HCT116 (cell line): ENCODE measurements around the gene CXCL1. TPM values are rescaled to one million over a fixed set of nuclear protein-coding genes. Genes with fewer than 3 reads are reported as not detected.

Experiments
- ATAC-seq: fragments of 200-7000 bp; cut with Tn5 transposase; 2 replicates; pipeline ENCODE4 v1.9.1; 2020; ENCODE audit warnings: mild to moderate bottlenecking, moderate library complexity
- BruUV-seq: library from RNA; stranded (reverse); fragments of 400-500 nt; replicated peaks from 2 replicates; lab custom pipeline; 2021; lab: Mats Ljungman, UMichigan
- CTCF ChIA-PET: fragments of 300-600 bp; sonication (Branson Sonifier 250); formaldehyde crosslinking; loops from one replicate; lab custom pipeline; 2021; ENCODE audit warnings: antibody characterized with exemption; lab: Charles Lee
- POLR2A ChIA-PET: fragments of 300-600, 350-600 bp; sonication (Branson Sonifier 250); formaldehyde crosslinking; loops from one replicate; lab custom pipeline; 2021; ENCODE audit warnings: antibody characterized with exemption; lab: Charles Lee
- RAD21 ChIA-PET, 2 experiments: fragments of 300-600 bp; sonication (Branson Sonifier 250); formaldehyde crosslinking; loops; one replicate each; lab custom pipeline; 2023; ENCODE audit warnings: low total read pairs in 2 of 2; ENCODE audit not compliant: uncharacterized antibody in 2 of 2, unreplicated experiment in 2 of 2, low non-redundant PET in 1 of 2; lab: Charles Lee
- DNase-seq: peaks from one replicate; pipeline ENCODE4 v3.0.0-alpha.2; 2010; ENCODE audit warnings: low read depth, low spot score
- H2AFZ ChIP-seq: fragments of 200-600 bp; shearing (Covaris generic), sonication (generic); 2 replicates; pipeline ENCODE4 v1.6.1; 2017; ENCODE audit warnings: low read depth, mixed run types, mixed read lengths, antibody characterized with exemption, low read length; ENCODE audit not compliant: poor library complexity, severe bottlenecking
- H3K27ac ChIP-seq: 2 replicates; pipeline ENCODE4 v1.5.1; 2012; ENCODE audit warnings: low read depth, low read length
- H3K27me3 ChIP-seq: fragments of 200-600 bp; sonication (generic); 2 replicates; pipeline ENCODE4 v1.6.1; 2016; ENCODE audit warnings: mixed run types, low read length, mixed read lengths; ENCODE audit not compliant: insufficient read depth
- H3K36me3 ChIP-seq, 2 experiments: fragments of 200-500 bp in 1 of 2; fragments of 200-600 bp in 1 of 2; sonication (Bioruptor generic) in 1 of 2; sonication (generic) in 1 of 2; 2 replicates each; pipeline versions ENCODE4 v1.5.1 to v1.6.1; 2014 to 2016; ENCODE audit warnings: low read length in 2 of 2, inconsistent platforms in 1 of 2, mixed read lengths in 1 of 2, mixed run types in 1 of 2; ENCODE audit not compliant: insufficient read depth in 2 of 2, control insufficient read depth in 1 of 2
- H3K4me1 ChIP-seq, 2 experiments: fragments of 200-600 bp in 1 of 2; sonication (generic) in 1 of 2; 2 replicates each; pipeline versions ENCODE4 v1.5.1 to v1.6.1; 2012 to 2017; ENCODE audit warnings: low read length in 2 of 2, inconsistent platforms in 1 of 2, mild to moderate bottlenecking in 1 of 2, mixed read lengths in 1 of 2, mixed run types in 1 of 2, moderate library complexity in 1 of 2; ENCODE audit not compliant: insufficient read depth in 2 of 2, control insufficient read depth in 1 of 2
- H3K4me2 ChIP-seq: fragments of 200-600 bp; sonication (generic); 2 replicates; pipeline ENCODE4 v1.6.1; 2017; ENCODE audit warnings: mixed run types, low read length, mixed read lengths
- H3K4me3 ChIP-seq, 2 experiments: fragments of 200-600 bp in 1 of 2; sonication (generic) in 1 of 2; replicated peaks in 1 of 2; 2 replicates each; pipeline ENCODE4 v1.5.1; 2011 to 2016; ENCODE audit warnings: low read length in 2 of 2, control low read depth in 1 of 2, low read depth in 1 of 2, mild to moderate bottlenecking in 1 of 2, mixed read lengths in 1 of 2, mixed run types in 1 of 2
- H3K79me2 ChIP-seq: fragments of 200-600 bp; sonication (generic); 2 replicates; pipeline ENCODE4 v1.6.1; 2017; ENCODE audit warnings: mild to moderate bottlenecking, mixed run types, low read length, moderate library complexity, mixed read lengths; ENCODE audit not compliant: insufficient read depth
- H3K9ac ChIP-seq: fragments of 200-600 bp; sonication (generic); 2 replicates; pipeline ENCODE4 v1.6.1; 2016; ENCODE audit warnings: low read length, mixed read lengths
- H3K9me2 ChIP-seq: fragments of 200-600 bp; sonication (generic), shearing (Covaris generic); 2 replicates; pipeline ENCODE4 v1.6.1; 2017; ENCODE audit warnings: mixed run types, mild to moderate bottlenecking, moderate library complexity; ENCODE audit not compliant: insufficient read depth
- H3K9me3 ChIP-seq, 2 experiments: fragments of 200-500 bp in 1 of 2; fragments of 200-600 bp in 1 of 2; sonication (Bioruptor generic) in 1 of 2; sonication (generic) in 1 of 2; 2 replicates each; pipeline ENCODE4 v1.6.1; 2014 to 2017; ENCODE audit warnings: low read length in 2 of 2, mixed read lengths in 2 of 2, inconsistent platforms in 1 of 2, low read depth in 1 of 2, mild to moderate bottlenecking in 1 of 2, mixed run types in 1 of 2, moderate library complexity in 1 of 2; ENCODE audit not compliant: control insufficient read depth in 1 of 2, insufficient read depth in 1 of 2
- H4K20me1 ChIP-seq: fragments of 200-600 bp; sonication (generic), shearing (Covaris generic); 2 replicates; pipeline ENCODE4 v1.6.1; 2017; ENCODE audit warnings: mixed run types, mild to moderate bottlenecking, moderate library complexity; ENCODE audit not compliant: insufficient read depth
- ATF3 ChIP-seq: IDR thresholded peaks from 2 replicates; pipeline ENCODE4 v1.6.1; 2012
- CTCF ChIP-seq, 3 experiments: fragments of 200-600 bp in 1 of 3; sonication (generic) in 1 of 3; IDR thresholded peaks in 2 of 3; conservative IDR thresholded peaks in 1 of 3; 2 replicates each; pipeline ENCODE4 v1.5.1; 2012 to 2017; ENCODE audit warnings: low read depth in 2 of 3, low read length in 2 of 3, antibody characterized with exemption in 1 of 3, borderline replicate concordance in 1 of 3, control low read depth in 1 of 3, mild to moderate bottlenecking in 1 of 3, mixed read lengths in 1 of 3, mixed run types in 1 of 3, moderate library complexity in 1 of 3; ENCODE audit not compliant: insufficient read depth in 1 of 3
- ELF1 ChIP-seq: IDR thresholded peaks from 2 replicates; pipeline ENCODE4 v1.6.1; 2012; ENCODE audit warnings: low read depth, borderline replicate concordance
- EZH2 ChIP-seq: fragments of 200-600 bp; sonication (generic); IDR thresholded peaks from 2 replicates; pipeline ENCODE4 v1.6.1; 2017; ENCODE audit warnings: antibody characterized with exemption, mixed run types
- JUND ChIP-seq: IDR thresholded peaks from 2 replicates; pipeline ENCODE4 v1.6.1; 2012
- MAX ChIP-seq: IDR thresholded peaks from 2 replicates; pipeline ENCODE4 v1.6.1; 2012
- POLR2A ChIP-seq: IDR thresholded peaks from 2 replicates; pipeline ENCODE4 v1.7.0; 2011; ENCODE audit warnings: borderline replicate concordance; ENCODE audit not compliant: insufficient read depth, insufficient read length; ENCODE audit errors: extremely low read depth
- REST ChIP-seq: IDR thresholded peaks from 2 replicates; pipeline ENCODE4 v1.6.1; 2012; ENCODE audit warnings: low read depth
- YY1 ChIP-seq: IDR thresholded peaks from 2 replicates; pipeline ENCODE4 v1.6.1; 2011; ENCODE audit warnings: low read length, low read depth, moderate library complexity, mild to moderate bottlenecking; ENCODE audit not compliant: insufficient replicate concordance; ENCODE audit errors: extremely low read depth
- ZBTB33 ChIP-seq: IDR thresholded peaks from 2 replicates; pipeline ENCODE4 v1.6.1; 2011; ENCODE audit warnings: mild to moderate bottlenecking, low read length, moderate library complexity; ENCODE audit not compliant: insufficient replicate concordance; ENCODE audit errors: extremely low read depth
- ZNF274 ChIP-seq: fragments of 200-500 bp; sonication (Bioruptor generic); IDR thresholded peaks from 2 replicates; pipeline ENCODE4 v1.6.1; 2014; ENCODE audit warnings: mild to moderate bottlenecking, low read depth, low read length, inconsistent platforms
- intact Hi-C: fragments of 100-400 bp; cut with micrococcal nuclease; formaldehyde crosslinking; loops from 2 replicates; pipeline ENCODE4 v1.10.0; 2022
- total RNA-seq: library from RNA; stranded (reverse); gene quantifications from one replicate; pipeline ENCODE4 v1.2.1, GENCODE V29; 2021; ENCODE audit not compliant: unreplicated experiment

The CXCL1 gene
- total RNA-seq, 1 experiment from 2014 or later = 2.5 TPM

- Histone ChIP-seq H3K27me3 (no peaks in the 10 kb centered on the region), H3K9me2 (no peaks in the 10 kb centered on the region), H2AFZ (no peak overlapping the region), H3K36me3 (no peaks in the 10 kb centered on the region), H3K4me1 (no peaks in the 10 kb centered on the region), H3K9ac (no peak overlapping the region), H3K9me3 (no peaks in the 10 kb centered on the region), H3K27ac (no peak overlapping the region), H3K4me3 (no peak overlapping the region), H4K20me1 (no peaks in the 10 kb centered on the region), H3K4me2 (no peak overlapping the region), H3K79me2 (no peaks in the 10 kb centered on the region)
- intact Hi-C loops = no loop called here
- no TSS peak for BruUV-seq
- ChIA-PET RAD21 (no interaction called here), POLR2A (no interaction called here), CTCF (no interaction called here)
- no peak for DNase-seq
- ATAC-seq = no peak
- no peak for TF ChIP-seq MAX
- no peak for TF ChIP-seq YY1
- TF ChIP-seq ATF3 = no peak
- TF ChIP-seq ELF1 = no peak
- no peak for TF ChIP-seq REST
- TF ChIP-seq CTCF (IDR thresholded peaks at IDR 0.05 in 2 of 3, conservative IDR thresholded peaks at IDR 0.05 in 1 of 3; ENCODE audit: borderline replicate concordance in 1 of 3, insufficient read depth in 1 of 3, low read depth in 2 of 3, low read length in 2 of 3) = no peak
- no peak for TF ChIP-seq ZNF274
- TF ChIP-seq EZH2 = no peak
- no peak for TF ChIP-seq ZBTB33
- no peak for TF ChIP-seq JUND
- no peak for TF ChIP-seq POLR2A
Observed at GRCh38 chr4:73914071-73914470, 44.9 kb downstream of the CXCL1 start.
